Endothelial cell of umbilical vein (primary cell): ENCODE measurements around the gene CREBL2. TPM values are rescaled to one million over a fixed set of nuclear protein-coding genes. Genes with fewer than 3 reads are reported as not detected.
"Not testable (repeated sequence)": the region's sequence is repeated elsewhere in the genome, so short reads cannot be mapped to it uniquely, and the experiment has no call there.

Source experiments
- BruUV-seq: library from RNA; stranded (reverse); fragments of 400-500 nt; replicated peaks from 2 replicates; lab custom pipeline; 2021; lab: Mats Ljungman, UMichigan
- CTCF ChIA-PET: fragments of 300-600, 350-600 bp; sonication (Branson Sonifier 250); formaldehyde crosslinking; loops from one replicate; lab custom pipeline; 2021; ENCODE audit warnings: antibody characterized with exemption, inconsistent platforms; lab: Charles Lee
- POLR2A ChIA-PET: fragments of 300-600, 350-600 bp; sonication (Branson Sonifier 250); formaldehyde crosslinking; loops from one replicate; lab custom pipeline; 2021; ENCODE audit warnings: antibody characterized with exemption, inconsistent platforms; lab: Charles Lee
- DNase-seq: peaks from one replicate; pipeline ENCODE4 v3.0.0-alpha.2; 2011; ENCODE audit warnings: low read depth, low spot score
- FAIRE-seq: peaks from 2 replicates; lab custom pipeline; 2011; peaks lifted over from hg19 to GRCh38; lab: Jason Lieb, UNC
- H2AFZ ChIP-seq: 2 replicates; pipeline ENCODE4 v1.6.0; 2012; ENCODE audit warnings: low read depth, low read length, control low read depth, inconsistent platforms
- H3K27ac ChIP-seq: 2 replicates; pipeline ENCODE4 v1.5.1; 2011; ENCODE audit warnings: low read depth, mild to moderate bottlenecking, control low read depth, low read length, moderate library complexity; ENCODE audit not compliant: insufficient read depth
- H3K27me3 ChIP-seq, 2 experiments: 2 replicates each; pipeline versions ENCODE4 v1.6.0 to v1.6.1; 2011; ENCODE audit warnings: low read length in 2 of 2, mixed read lengths in 1 of 2; ENCODE audit not compliant: control insufficient read depth in 2 of 2, insufficient read depth in 2 of 2
- H3K36me3 ChIP-seq, 2 experiments: 2 replicates in 1 of 2; 3 replicates in 1 of 2; pipeline ENCODE4 v1.5.1; 2011; ENCODE audit warnings: low read length in 2 of 2, mild to moderate bottlenecking in 1 of 2, moderate library complexity in 1 of 2; ENCODE audit not compliant: control insufficient read depth in 2 of 2, insufficient read depth in 2 of 2; ENCODE audit errors: extremely low read depth in 1 of 2
- H3K4me1 ChIP-seq: 3 replicates; pipeline ENCODE4 v1.5.1; 2011; ENCODE audit warnings: mild to moderate bottlenecking, low read length; ENCODE audit not compliant: control insufficient read depth, insufficient read depth; ENCODE audit errors: extremely low read depth
- H3K4me2 ChIP-seq: 2 replicates; pipeline ENCODE4 v1.6.1; 2011; ENCODE audit warnings: low read length, control low read depth, mixed read lengths; ENCODE audit not compliant: insufficient read depth
- H3K4me3 ChIP-seq, 3 experiments: fragments of 200-600 bp in 1 of 3; sonication (generic), shearing (Covaris generic) in 1 of 3; replicated peaks in 1 of 3; 2 replicates each; pipeline ENCODE4 v1.5.1; 2011 to 2016; ENCODE audit warnings: control low read depth in 3 of 3, low read length in 3 of 3, mild to moderate bottlenecking in 2 of 3, inconsistent platforms in 1 of 3, low read depth in 1 of 3, moderate library complexity in 1 of 3; ENCODE audit not compliant: insufficient read depth in 1 of 3
- H3K79me2 ChIP-seq: 2 replicates; pipeline ENCODE4 v1.6.0; 2012; ENCODE audit warnings: low read length, inconsistent platforms; ENCODE audit not compliant: control insufficient read depth, insufficient read depth
- H3K9ac ChIP-seq: replicated peaks from 2 replicates; pipeline ENCODE3; 2011; ENCODE audit warnings: low read length, control low read depth; ENCODE audit not compliant: insufficient read depth; ENCODE audit errors: extremely low read depth
- H3K9me1 ChIP-seq: replicated peaks from 3 replicates; pipeline ENCODE4 v1.6.0; 2011; ENCODE audit warnings: mild to moderate bottlenecking, low read length; ENCODE audit not compliant: control insufficient read depth, insufficient read depth; ENCODE audit errors: extremely low read depth
- H3K9me3 ChIP-seq: replicated peaks from 2 replicates; pipeline ENCODE4 v1.5.1; 2012; ENCODE audit warnings: low read length, inconsistent platforms; ENCODE audit not compliant: control insufficient read depth, insufficient read depth
- H4K20me1 ChIP-seq: replicated peaks from 2 replicates; pipeline ENCODE3; 2011; ENCODE audit warnings: mild to moderate bottlenecking, low read length; ENCODE audit not compliant: control insufficient read depth, insufficient read depth; ENCODE audit errors: extremely low read depth
- FOS ChIP-seq: IDR thresholded peaks from 2 replicates; pipeline ENCODE4 v1.6.1; 2011; ENCODE audit warnings: mild to moderate bottlenecking, low read length, moderate library complexity, borderline replicate concordance; ENCODE audit not compliant: insufficient read depth
- GATA2 ChIP-seq: IDR thresholded peaks from 2 replicates; pipeline ENCODE4 v1.7.0; 2011; ENCODE audit warnings: low read depth, mild to moderate bottlenecking, moderate library complexity, mixed read lengths, low read length; ENCODE audit not compliant: insufficient read length, insufficient read depth
- MYC ChIP-seq: IDR thresholded peaks from one replicate; pipeline ENCODE4 v1.6.1; 2011; ENCODE audit warnings: mild to moderate bottlenecking, low read depth, low read length
- POLR2A ChIP-seq: IDR thresholded peaks from 2 replicates; pipeline ENCODE4 v1.6.1; 2012; ENCODE audit warnings: low read depth, mild to moderate bottlenecking, control low read depth, low read length
- dilution Hi-C: fragments of 300-500 bp; cut with MboI; formaldehyde crosslinking; loops from one replicate; pipeline ENCODE4 v1.15.0; 2019; ENCODE audit warnings: low sequenced_read_pairs; ENCODE audit not compliant: extremely low pct_ligation_motif_present
- intact Hi-C: fragments of 100-400 bp; cut with micrococcal nuclease; formaldehyde crosslinking; loops from one replicate; pipeline ENCODE4 v1.10.0; 2022
- polyA plus RNA-seq, 4 experiments: library from polyadenylated mRNA; depleted of rRNA in 3 of 4; stranded (reverse) in 3 of 4; unstranded in 1 of 4; fragments of >200 nt; gene quantifications; 2 replicates each; pipeline versions ENCODE4 v1.2.1 to v1.2.3, GENCODE V29; 2011 to 2012; ENCODE audit warnings: missing spikeins in 1 of 4
- total RNA-seq: library from RNA; stranded (reverse); gene quantifications from 2 replicates; pipeline ENCODE4 v1.2.3, GENCODE V29; 2021
- TF ChIP-seq, protein P1 (sequence below): IDR thresholded peaks from 2 replicates; pipeline ENCODE4 v1.6.1; 2011; ENCODE audit not compliant: insufficient read depth, insufficient read length

Gene CREBL2
- total and polyA plus RNA-seq, 2 donors (not counting 3 experiments of a cell fraction or from before 2014, with no cell fraction given) = 10.5 to 19.4 TPM

DNA sequence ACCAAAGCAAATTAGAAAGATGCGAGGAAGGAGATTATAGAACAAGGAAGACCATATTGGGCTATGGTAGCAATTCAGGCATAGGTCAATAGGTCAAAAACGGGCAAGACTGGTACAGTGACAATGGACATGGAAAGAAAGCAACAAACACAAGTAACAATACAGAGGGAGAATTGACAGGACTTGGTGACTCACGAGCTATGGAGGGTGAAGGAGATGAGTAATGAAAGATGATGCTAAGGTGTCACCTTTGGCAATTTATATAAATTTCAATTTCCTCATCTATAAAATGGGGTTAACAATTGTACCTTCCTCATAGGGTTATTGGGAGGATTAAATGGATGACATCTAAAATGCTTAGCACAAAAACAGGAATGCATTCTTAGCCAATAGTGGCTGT lies 33.9 kb upstream of the CREBL2 start:
- Histone ChIP-seq H3K4me2 (no peak overlapping the region), H3K27ac (no peak overlapping the region), H3K9me1 (no peaks in the 10 kb centered on the region), H3K9ac (no peak overlapping the region), H3K36me3 (no peaks in the 10 kb centered on the region), H2AFZ (no peak overlapping the region), H3K27me3 (peaks cover 0 to 5% of the 10 kb centered on the region in 2 experiments), H3K4me3 (no peak overlapping the region), H3K4me1 (no peaks in the 10 kb centered on the region), H3K9me3 (no peaks in the 10 kb centered on the region), H4K20me1 (no peaks in the 10 kb centered on the region), H3K79me2 (no peaks in the 10 kb centered on the region)
- POLR2A ChIA-PET = interaction anchor here (0.6 kb wide), 1 partner anchor 32 kb away, joined by 5 read pairs; no protein-coding TSS in a partner anchor
- CTCF ChIA-PET = interaction anchor here (1.6 kb wide), 1 partner anchor 14 kb away, joined by 4 read pairs; no protein-coding TSS in a partner anchor
- no peak for FAIRE-seq
- dilution Hi-C loops (no loop called here), intact Hi-C loops (no loop called here)
- no TSS peak for BruUV-seq
- TF ChIP-seq MYC = no peak
- TF ChIP-seq, protein P1, sequence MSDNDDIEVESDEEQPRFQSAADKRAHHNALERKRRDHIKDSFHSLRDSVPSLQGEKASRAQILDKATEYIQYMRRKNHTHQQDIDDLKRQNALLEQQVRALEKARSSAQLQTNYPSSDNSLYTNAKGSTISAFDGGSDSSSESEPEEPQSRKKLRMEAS = no peak
- no peak for TF ChIP-seq POLR2A
- no peak for TF ChIP-seq GATA2
- no peak for TF ChIP-seq FOS
- DNase-seq = no peak

- dilution Hi-C loops, H2AFZ ChIP-seq, H3K9me3 ChIP-seq, H4K20me1 ChIP-seq, H3K27me3 ChIP-seq, CTCF ChIA-PET, H3K4me2 ChIP-seq, H3K4me1 ChIP-seq, H3K9me1 ChIP-seq, H3K4me3 ChIP-seq, H3K36me3 ChIP-seq, intact Hi-C loops, H3K27ac ChIP-seq, BruUV-seq, POLR2A ChIA-PET, H3K79me2 ChIP-seq, DNase-seq, H3K9ac ChIP-seq, FAIRE-seq: not testable (repeated sequence)
Measured at GRCh38 chr12:12580716-12581115, 31.0 kb upstream of the CREBL2 start.
